Colonic mucosa (tissue), 4 donors: ENCODE results near the gene ALG12. TPM values are rescaled to one million over a fixed set of nuclear protein-coding genes. Genes with fewer than 3 reads are reported as not detected.
"Not testable (repeated sequence)": the region's sequence is repeated elsewhere in the genome, so short reads cannot be mapped to it uniquely, and the experiment has no call there.

ENCODE experiments used
- DNase-seq: peaks from one replicate; pipeline ENCODE4 v3.0.0-alpha.2; 2020
- H3K27ac ChIP-seq: fragments of 200-600 bp; one replicate; pipeline ENCODE4 v1.8.0; 2021
- H3K27me3 ChIP-seq: fragments of 200-600 bp; one replicate; pipeline ENCODE4 v1.8.0; 2021
- H3K36me3 ChIP-seq: fragments of 200-600 bp; one replicate; pipeline ENCODE4 v1.8.0; 2021
- H3K4me1 ChIP-seq: fragments of 200-600 bp; one replicate; pipeline ENCODE4 v1.8.0; 2021; ENCODE audit warnings: mild to moderate bottlenecking
- H3K4me3 ChIP-seq: fragments of 200-600 bp; one replicate; pipeline ENCODE4 v1.8.0; 2021
- H3K9ac ChIP-seq, 2 donors: one replicate each; pipeline ENCODE4 v1.7.0; 2013; ENCODE audit warnings: control low read depth in 2 of 2, low read depth in 2 of 2, low read length in 2 of 2
- H3K9me3 ChIP-seq: fragments of 200-600 bp; one replicate; pipeline ENCODE4 v1.8.0; 2021
- CTCF ChIP-seq: fragments of 200-600 bp; IDR thresholded peaks from one replicate; pipeline ENCODE4 v1.8.0; 2022; ENCODE audit warnings: antibody characterized with exemption, mild to moderate bottlenecking
- intact Hi-C: fragments of 100-400 bp; cut with DNase I; formaldehyde crosslinking; loops from one replicate; pipeline ENCODE4 v1.14.1; 2022
- microRNA-seq: library from miRNA; unstranded; fragments of <30 nt; microRNA quantifications from one replicate; pipeline ENCODE4, GENCODE V29; 2019
- total RNA-seq, 2 donors: library from RNA; stranded (reverse); fragmentation: NEBNext Ultra II Directional in 1 of 2; extraction: Animal tissue kit (Norgen Biotek cat#: 25700) in 1 of 2; gene quantifications; one replicate each; pipeline ENCODE4 v1.2.1, GENCODE V29; 2021
- donor health status: healthy.
- donor health status: DM: no; HTN: no; CAD: no.
- donor health status: DM: no; HTN: no; CAD: no.

ALG12 gene
- total RNA-seq, 2 donors from 2014 or later: 17.8 to 43.5 TPM

- no peak for TF ChIP-seq CTCF
- intact Hi-C loops: loop anchor here (2.0 kb wide), 1 partner anchor 26 kb away; the partner anchor contains the start of gene BRD1
- Histone ChIP-seq H3K4me3 (peak within 1 kb of the TSS; percentile 81), H3K9ac (peak within 1 kb of the TSS; percentile 88 to 94), H3K36me3 (no peaks in the 10 kb centered on the region), H3K4me1 (peaks cover 4% of the 10 kb centered on the region), H3K9me3 (no peaks in the 10 kb centered on the region), H3K27ac (peak within 1 kb of the TSS; percentile 99), H3K27me3 (peaks cover 23% of the 10 kb centered on the region)
- DNase-seq: peak; percentile 98
Observed at GRCh38 chr22:49852898-49853894, 65.0 kb downstream of the ALG12 start, which contains the start of gene ZBED4. Gene ZBED4 (plus strand): TSS chr22:49853844. CDS start chr22:49883663, 29,819 bp downstream.

- Histone ChIP-seq H3K27ac (peak overlapping the region; percentile 99), H3K27me3 (peaks cover 29% of the 10 kb centered on the region), H3K9ac (peak overlapping the region; percentile 86 to 94), H3K4me3 (peak overlapping the region; percentile 81)
- not testable (repeated sequence) for H3K36me3 ChIP-seq, H3K4me1 ChIP-seq, H3K9me3 ChIP-seq, DNase-seq
- intact Hi-C loops: loop anchor here (2.0 kb wide), 1 partner anchor 26 kb away; the partner anchor contains the start of gene BRD1
Observed at GRCh38 chr22:49852568-49852897, 65.7 kb downstream of the ALG12 start.

- no peak for DNase-seq
- Histone ChIP-seq H3K9ac (no peak overlapping the region), H3K4me3 (no peak overlapping the region), H3K27ac (no peak overlapping the region), H3K4me1 (peaks cover 4% of the 10 kb centered on the region), H3K36me3 (no peaks in the 10 kb centered on the region), H3K27me3 (peaks cover 30% of the 10 kb centered on the region), H3K9me3 (no peaks in the 10 kb centered on the region)
- no peak for TF ChIP-seq CTCF
- intact Hi-C loops: no loop called here
Observed at GRCh38 chr22:49850959-49851802, 67.1 kb downstream of the ALG12 start.

Small RNAs within 50 kb of the gene (microRNA-seq; reads per million reads assigned to microRNA genes)
- gene MIR6821: 1.7 reads per million

Other genes starting within 250 kb of the ALG12 start
- gene BRD1, start 90.6 kb downstream of the ALG12 start, total RNA-seq: 10 to 100 TPM; 32.7 to 37.7 TPM
- gene ZBED4, start 64.6 kb downstream of the ALG12 start, total RNA-seq: 10 to 100 TPM; 16.2 to 19.9 TPM
- 100 to 1,000 TPM in 1 of 2 donors, 10 to 100 TPM in 1; 43.6 to 133 TPM for gene CRELD2, start 196 bp upstream of the ALG12 start, total RNA-seq
- gene PIM3, start 42.3 kb upstream of the ALG12 start, total RNA-seq: 10 to 100 TPM; 65.6 to 74.4 TPM
- under 1 TPM; 0.11 to 0.22 TPM for gene IL17REL, start 94.3 kb upstream of the ALG12 start, total RNA-seq
- not detected for gene TTLL8, start 139.9 kb upstream of the ALG12 start, total RNA-seq
- gene MLC1, start 167.0 kb upstream of the ALG12 start, total RNA-seq: not detected
- under 1 TPM; 0.27 to 0.50 TPM for gene MOV10L1, start 171.6 kb upstream of the ALG12 start, total RNA-seq